ENCODE data around the gene BCAS1. TPM values are rescaled to one million over a fixed set of nuclear protein-coding genes. Genes with fewer than 3 reads are reported as not detected.

Gene BCAS1
- total RNA-seq, 2 donors from 2014 or later = not detected

GRCh38 chr20:53982624-53983023 is 87.8 kb downstream of the BCAS1 start:
- TF ChIP-seq, protein P1, sequence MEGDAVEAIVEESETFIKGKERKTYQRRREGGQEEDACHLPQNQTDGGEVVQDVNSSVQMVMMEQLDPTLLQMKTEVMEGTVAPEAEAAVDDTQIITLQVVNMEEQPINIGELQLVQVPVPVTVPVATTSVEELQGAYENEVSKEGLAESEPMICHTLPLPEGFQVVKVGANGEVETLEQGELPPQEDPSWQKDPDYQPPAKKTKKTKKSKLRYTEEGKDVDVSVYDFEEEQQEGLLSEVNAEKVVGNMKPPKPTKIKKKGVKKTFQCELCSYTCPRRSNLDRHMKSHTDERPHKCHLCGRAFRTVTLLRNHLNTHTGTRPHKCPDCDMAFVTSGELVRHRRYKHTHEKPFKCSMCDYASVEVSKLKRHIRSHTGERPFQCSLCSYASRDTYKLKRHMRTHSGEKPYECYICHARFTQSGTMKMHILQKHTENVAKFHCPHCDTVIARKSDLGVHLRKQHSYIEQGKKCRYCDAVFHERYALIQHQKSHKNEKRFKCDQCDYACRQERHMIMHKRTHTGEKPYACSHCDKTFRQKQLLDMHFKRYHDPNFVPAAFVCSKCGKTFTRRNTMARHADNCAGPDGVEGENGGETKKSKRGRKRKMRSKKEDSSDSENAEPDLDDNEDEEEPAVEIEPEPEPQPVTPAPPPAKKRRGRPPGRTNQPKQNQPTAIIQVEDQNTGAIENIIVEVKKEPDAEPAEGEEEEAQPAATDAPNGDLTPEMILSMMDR (conservative IDR thresholded peaks at IDR 0.05) = no peak
- Histone ChIP-seq H3K27ac (ENCODE audit: low read depth, low read length) (no peak overlapping the region), H3K36me3 (ENCODE audit: control insufficient read depth, insufficient read depth, low read length) (no peaks in the 10 kb centered on the region), H3K9me3 (ENCODE audit: control insufficient read depth, low read length) (no peaks in the 10 kb centered on the region), H3K4me3 (ENCODE audit: low read length) (no peak overlapping the region), H3K9ac (ENCODE audit: extremely low read depth, low read length, poor library complexity, severe bottlenecking) (no peak overlapping the region), H3K27me3 (ENCODE audit: control insufficient read depth, insufficient read depth, low read length, poor library complexity, severe bottlenecking) (no peaks in the 10 kb centered on the region), H3K4me1 (ENCODE audit: control insufficient read depth, insufficient read depth, low read length) (no peaks in the 10 kb centered on the region)
- Mint-ChIP-seq H3K4me1 (no peaks in the 10 kb centered on the region), H3K27me3 (ENCODE audit: insufficient read depth) (no peaks in the 10 kb centered on the region), H3K4me3 (no peak overlapping the region), H3K36me3 (ENCODE audit: low read depth) (no peaks in the 10 kb centered on the region), H3K9me3 (no peaks in the 10 kb centered on the region), H3K27ac (no peak overlapping the region)
- WGBS, 2 experiments (ENCODE audit: insufficient coverage in 1 of 2, insufficient read length in 1 of 2) = no CpG with 5 or more reads among the region's 2 CpGs
- no peak for DNase-seq

GRCh38 chr20:53981752-53982437 is 88.5 kb downstream of the BCAS1 start:
- H3K4me1 Mint-ChIP-seq = no peaks in the 10 kb centered on the region
- Histone ChIP-seq H3K9ac (ENCODE audit: extremely low read depth, low read length, poor library complexity, severe bottlenecking) (no peak overlapping the region), H3K4me3 (ENCODE audit: low read length) (no peak overlapping the region), H3K9me3 (ENCODE audit: control insufficient read depth, low read length) (peaks cover 4% of the 10 kb centered on the region), H3K4me1 (ENCODE audit: control insufficient read depth, insufficient read depth, low read length) (no peaks in the 10 kb centered on the region), H3K27ac (ENCODE audit: low read depth, low read length) (no peak overlapping the region), H3K36me3 (ENCODE audit: control insufficient read depth, insufficient read depth, low read length) (no peaks in the 10 kb centered on the region), H3K27me3 (ENCODE audit: control insufficient read depth, insufficient read depth, low read length, poor library complexity, severe bottlenecking) (no peaks in the 10 kb centered on the region)
- TF ChIP-seq, protein P1 (conservative IDR thresholded peaks at IDR 0.05) = no peak
- H3K36me3 Mint-ChIP-seq (ENCODE audit: low read depth) = no peaks in the 10 kb centered on the region
- 52% methylated on average over 3 of the region's 4 CpGs; no CpG with 5 or more reads in 1 of the 2 experiments for WGBS, 2 experiments (ENCODE audit: insufficient coverage in 1 of 2, insufficient read length in 1 of 2)
- DNase-seq = no peak
- no peak overlapping the region for H3K27ac Mint-ChIP-seq
- H3K27me3 Mint-ChIP-seq (ENCODE audit: insufficient read depth) = no peaks in the 10 kb centered on the region
- peaks cover 4% of the 10 kb centered on the region for H3K9me3 Mint-ChIP-seq
- no peak overlapping the region for H3K4me3 Mint-ChIP-seq

GRCh38 chr20:53981130-53981529 is 89.3 kb downstream of the BCAS1 start:
- H3K27me3 Mint-ChIP-seq (ENCODE audit: insufficient read depth) = no peaks in the 10 kb centered on the region
- no peaks in the 10 kb centered on the region for H3K4me1 Mint-ChIP-seq
- H3K9ac ChIP-seq (ENCODE audit: extremely low read depth, low read length, poor library complexity, severe bottlenecking) = no peak overlapping the region
- peaks cover 10% of the 10 kb centered on the region for H3K9me3 Mint-ChIP-seq
- H3K27ac Mint-ChIP-seq = no peak overlapping the region
- H3K27me3 ChIP-seq (ENCODE audit: control insufficient read depth, insufficient read depth, low read length, poor library complexity, severe bottlenecking) = no peaks in the 10 kb centered on the region
- H3K4me3 ChIP-seq (ENCODE audit: low read length) = no peak overlapping the region
- H3K4me3 Mint-ChIP-seq = no peak overlapping the region
- TF ChIP-seq, protein P1 (conservative IDR thresholded peaks at IDR 0.05) = no peak
- peaks cover 11% of the 10 kb centered on the region for H3K9me3 ChIP-seq (ENCODE audit: control insufficient read depth, low read length)
- 93 to 95% methylated on average over 5 of the region's 5 CpGs for WGBS, 2 experiments (ENCODE audit: insufficient coverage in 1 of 2, insufficient read length in 1 of 2)
- H3K36me3 ChIP-seq (ENCODE audit: control insufficient read depth, insufficient read depth, low read length) = no peaks in the 10 kb centered on the region
- H3K36me3 Mint-ChIP-seq (ENCODE audit: low read depth) = no peaks in the 10 kb centered on the region
- no peaks in the 10 kb centered on the region for H3K4me1 ChIP-seq (ENCODE audit: control insufficient read depth, insufficient read depth, low read length)
- H3K27ac ChIP-seq (ENCODE audit: low read depth, low read length) = no peak overlapping the region
- DNase-seq = no peak
